CD4-positive, alpha-beta T cell (primary cell): Measurements from ENCODE around the gene ETV5. TPM values are rescaled to one million over a fixed set of nuclear protein-coding genes. Genes with fewer than 3 reads are reported as not detected.
A peak's percentile ranks its signal among the peaks of the same experiment; 100 is the strongest.

Source experiments
- ATAC-seq: fragments of 200-7000 bp; cut with Tn5 transposase; one replicate; pipeline ENCODE4 v1.10.0; 2022; ENCODE audit warnings: mild to moderate bottlenecking; ENCODE audit not compliant: poor library complexity
- CTCF ChIA-PET: fragments of 350-600 bp; sonication (Branson Sonifier 250); formaldehyde crosslinking; loops from one replicate; lab custom pipeline; 2021; ENCODE audit warnings: antibody characterized with exemption, inconsistent platforms; lab: Charles Lee
- POLR2A ChIA-PET: fragments of 350-600 bp; sonication (Branson Sonifier 250); formaldehyde crosslinking; loops from one replicate; lab custom pipeline; 2021; ENCODE audit warnings: antibody characterized with exemption, inconsistent platforms; lab: Charles Lee
- DNase-seq, 14 experiments: peaks; one replicate each; pipeline ENCODE4 v3.0.0-alpha.2; 2013 to 2020; ENCODE audit warnings: mixed read lengths in 2 of 14
- H3K27ac ChIP-seq, 2 donors: one replicate each; pipeline versions ENCODE4 v1.5.1 to v1.7.0; 2013; ENCODE audit warnings: low read length in 2 of 2, low read depth in 1 of 2, mild to moderate bottlenecking in 1 of 2
- H3K27me3 ChIP-seq, 2 experiments: 1 replicate in 1 of 2; 2 replicates in 1 of 2; pipeline versions ENCODE4 v1.6.1 to v1.7.0; 2013; ENCODE audit warnings: low read length in 2 of 2, control low read depth in 1 of 2, mild to moderate bottlenecking in 1 of 2, moderate library complexity in 1 of 2; ENCODE audit not compliant: insufficient read depth in 2 of 2, control insufficient read depth in 1 of 2
- H3K36me3 ChIP-seq: one replicate; pipeline ENCODE4 v1.6.1; 2013; ENCODE audit warnings: low read length, control low read depth; ENCODE audit not compliant: insufficient read depth
- H3K4me1 ChIP-seq: one replicate; pipeline ENCODE4 v1.6.1; 2013; ENCODE audit warnings: low read length, control low read depth; ENCODE audit not compliant: insufficient read depth
- H3K4me3 ChIP-seq: one replicate; pipeline ENCODE4 v1.5.1; 2013; ENCODE audit warnings: mild to moderate bottlenecking, low read length, moderate library complexity
- H3K9me3 ChIP-seq, 2 experiments: 1 replicate in 1 of 2; 2 replicates in 1 of 2; pipeline versions ENCODE4 v1.6.1 to v1.7.0; 2013; ENCODE audit warnings: low read length in 2 of 2, mild to moderate bottlenecking in 2 of 2, control low read depth in 1 of 2, moderate library complexity in 1 of 2; ENCODE audit not compliant: control insufficient read depth in 1 of 2, insufficient read depth in 1 of 2
- H3K27ac Mint-ChIP-seq: one replicate; pipeline ENCODE4 v1.8.0; 2020; ENCODE audit warnings: mixed read lengths
- H3K27me3 Mint-ChIP-seq: one replicate; pipeline ENCODE4 v1.8.0; 2021; ENCODE audit warnings: mixed read lengths
- H3K36me3 Mint-ChIP-seq: one replicate; pipeline ENCODE4 v1.8.0; 2021; ENCODE audit warnings: low read depth, mixed read lengths
- H3K4me1 Mint-ChIP-seq: one replicate; pipeline ENCODE4 v1.8.0; 2021; ENCODE audit warnings: low read depth, mixed read lengths
- H3K4me3 Mint-ChIP-seq: one replicate; pipeline ENCODE4 v1.8.0; 2020; ENCODE audit warnings: mild to moderate bottlenecking, mixed read lengths
- H3K9me3 Mint-ChIP-seq: one replicate; pipeline ENCODE4 v1.8.0; 2020; ENCODE audit warnings: mixed read lengths
- CTCF ChIP-seq: fragments of 200-600 bp; IDR thresholded peaks from one replicate; pipeline ENCODE4 v1.8.0; 2022; ENCODE audit warnings: antibody characterized with exemption, mild to moderate bottlenecking
- intact Hi-C, 2 experiments: fragments of 100-400 bp; cut with DNase I in 1 of 2; cut with micrococcal nuclease in 1 of 2; formaldehyde crosslinking; loops; one replicate each; pipeline versions ENCODE4 v1.15.1 to v1.9.0; 2023 to 2025; cut with DNase I, micrococcal nuclease
- total RNA-seq, 174 experiments: library from RNA in 2 of 174; stranded (reverse) in 2 of 174; gene quantifications; one replicate each; pipeline ENCODE4 v1.2.3 and lab custom pipeline; 2021 to 2026

Gene ETV5
- total RNA-seq, 2 experiments from 2014 or later = not detected

GRCh38 chr3:186110975-186111974 lies 2.4 kb upstream of the ETV5 start:
- peaks cover 42% of the 10 kb centered on the region for H3K4me1 Mint-ChIP-seq
- Histone ChIP-seq H3K27me3 (peaks cover 58 to 77% of the 10 kb centered on the region in 2 experiments), H3K36me3 (no peaks in the 10 kb centered on the region), H3K9me3 (peaks cover 0 to 15% of the 10 kb centered on the region in 2 experiments), H3K27ac (no peak overlapping the region), H3K4me1 (peaks cover 41% of the 10 kb centered on the region), H3K4me3 (no peak overlapping the region)
- H3K36me3 Mint-ChIP-seq = no peaks in the 10 kb centered on the region
- intact Hi-C loops = loop anchor here in 1 of 2 experiments (10.0 kb wide), 1 partner anchor 424 kb away; no protein-coding TSS in a partner anchor
- no peak for TF ChIP-seq CTCF
- peak overlapping the region; percentile 80 for H3K4me3 Mint-ChIP-seq
- ChIA-PET CTCF (no interaction called here), POLR2A (no interaction called here)
- H3K9me3 Mint-ChIP-seq = no peaks in the 10 kb centered on the region
- H3K27ac Mint-ChIP-seq = no peak overlapping the region
- DNase-seq (peak in 3 of 14 experiments; percentile 4 to 21 (median 20)), ATAC-seq (no peak)
- peaks cover 90% of the 10 kb centered on the region for H3K27me3 Mint-ChIP-seq

- H3K9me3 ChIP-seq = peaks cover 0 to 15% of the 10 kb centered on the region in 2 experiments
- TF ChIP-seq CTCF = no peak
- Mint-ChIP-seq H3K27me3 (peaks cover 90% of the 10 kb centered on the region), H3K9me3 (no peaks in the 10 kb centered on the region), H3K27ac (no peak overlapping the region), H3K4me1 (peaks cover 42% of the 10 kb centered on the region), H3K4me3 (peak overlapping the region; percentile 98), H3K36me3 (no peaks in the 10 kb centered on the region)
- DNase-seq (peak in 3 of 14 experiments; percentile 3 to 25 (median 22)), ATAC-seq (no peak)
- ChIA-PET CTCF (interaction anchor here (0.6 kb wide), 1 partner anchor 11 kb away, joined by 3 read pairs; no protein-coding TSS in a partner anchor), POLR2A (interaction anchor here (0.8 to 1.1 kb wide), 2 partner anchors 460 to 506 kb away, joined by 3 read pairs; partner anchors contain the start of gene DNAJB11)
- peak overlapping the region; percentile 60 for H3K4me3 ChIP-seq
- H3K4me1 ChIP-seq = peaks cover 41% of the 10 kb centered on the region
- no peaks in the 10 kb centered on the region for H3K36me3 ChIP-seq
- intact Hi-C loops = loop anchor here in 1 of 2 experiments (10.0 kb wide), 1 partner anchor 425 kb away; no protein-coding TSS in a partner anchor
- H3K27ac ChIP-seq = no peak overlapping the region
- peaks cover 62 to 89% of the 10 kb centered on the region in 2 experiments for H3K27me3 ChIP-seq
Observed at GRCh38 chr3:186109897-186110803, 1.3 kb upstream of the ETV5 start.
